GM12872 (cell line): ENCODE measurements around the gene NR6A1.

ENCODE experiments used
- CTCF ChIP-seq: IDR thresholded peaks from 3 replicates; pipeline ENCODE4 v1.5.1; 2011; ENCODE audit warnings: low read depth, mild to moderate bottlenecking, low read length, moderate library complexity; ENCODE audit not compliant: insufficient read depth

NR6A1 gene

GRCh38 chr9:124657516-124657915 lies 113.6 kb downstream of the NR6A1 start:
- TF ChIP-seq CTCF: no peak

GRCh38 chr9:124654431-124654830 lies 116.7 kb downstream of the NR6A1 start:
- TF ChIP-seq CTCF: no peak

GRCh38 chr9:124652615-124653393 lies 118.3 kb downstream of the NR6A1 start:
- TF ChIP-seq CTCF: no peak

GRCh38 chr9:124652203-124652602 lies 118.9 kb downstream of the NR6A1 start:
- TF ChIP-seq CTCF: no peak

GRCh38 chr9:124645274-124645673 lies 125.8 kb downstream of the NR6A1 start:
- TF ChIP-seq CTCF: no peak

GRCh38 chr9:124639637-124640036 lies 131.5 kb downstream of the NR6A1 start:
- TF ChIP-seq CTCF: no peak

GRCh38 chr9:124635285-124635684 lies 135.8 kb downstream of the NR6A1 start:
- no peak for TF ChIP-seq CTCF
